WTC11 (cell line): ENCODE data around the gene CCNA2. TPM values are rescaled to one million over a fixed set of nuclear protein-coding genes. Genes with fewer than 3 reads are reported as not detected.

Experiments
- AR ChIP-seq: fragments of 250-450 bp; sonication (Bioruptor Pico); IDR thresholded peaks from 2 replicates; pipeline ENCODE4 v1.9.0; 2021; ENCODE audit warnings: mild to moderate bottlenecking
- ARID4B ChIP-seq: sonication (generic); formaldehyde crosslinking; IDR thresholded peaks from 2 replicates; pipeline ENCODE4 v1.8.0; 2023; ENCODE audit warnings: missing genetic modification reagents, mild to moderate bottlenecking, borderline replicate concordance
- ESRRA ChIP-seq: sonication (generic); formaldehyde crosslinking; IDR thresholded peaks from 2 replicates; pipeline ENCODE4 v1.8.1; 2022; ENCODE audit warnings: mild to moderate bottlenecking, missing genetic modification reagents, borderline replicate concordance
- ETV6 ChIP-seq: sonication (generic); formaldehyde crosslinking; IDR thresholded peaks from 2 replicates; pipeline ENCODE4 v1.8.1; 2022; ENCODE audit warnings: mild to moderate bottlenecking, missing genetic modification reagents
- FOXK1 ChIP-seq: sonication (generic); formaldehyde crosslinking; IDR thresholded peaks from 2 replicates; pipeline ENCODE4 v1.8.0; 2022; ENCODE audit warnings: mild to moderate bottlenecking, moderate library complexity, missing genetic modification reagents
- GABPB1 ChIP-seq: sonication (generic); formaldehyde crosslinking; IDR thresholded peaks from 2 replicates; pipeline ENCODE4 v1.8.1; 2023; ENCODE audit warnings: mild to moderate bottlenecking, missing genetic modification reagents
- KAT7 ChIP-seq: sonication (generic); formaldehyde crosslinking; IDR thresholded peaks from 2 replicates; pipeline ENCODE4 v1.8.1; 2023; ENCODE audit warnings: missing genetic modification reagents, mild to moderate bottlenecking, borderline replicate concordance
- RELA ChIP-seq: sonication (generic); formaldehyde crosslinking; IDR thresholded peaks from 2 replicates; pipeline ENCODE4 v1.8.1; 2022; ENCODE audit warnings: missing genetic modification reagents, mild to moderate bottlenecking, borderline replicate concordance
- SMAD4 ChIP-seq: sonication (generic); formaldehyde crosslinking; IDR thresholded peaks from 2 replicates; pipeline ENCODE4 v1.8.0; 2022; ENCODE audit warnings: mild to moderate bottlenecking, missing genetic modification reagents
- ZBTB21 ChIP-seq: sonication (generic); formaldehyde crosslinking; IDR thresholded peaks from 2 replicates; pipeline ENCODE4 v1.8.1; 2023; ENCODE audit warnings: mild to moderate bottlenecking, missing genetic modification reagents, borderline replicate concordance
- ZMAT4 ChIP-seq: fragments of 250-450 bp; sonication (Bioruptor Pico); IDR thresholded peaks from 2 replicates; pipeline ENCODE4 v1.9.0; 2021; ENCODE audit warnings: mild to moderate bottlenecking
- ZNF121 ChIP-seq: sonication (generic); formaldehyde crosslinking; IDR thresholded peaks from 2 replicates; pipeline ENCODE4 v1.8.0; 2023; ENCODE audit warnings: missing genetic modification reagents
- ZNF232 ChIP-seq: sonication (generic); formaldehyde crosslinking; IDR thresholded peaks from 2 replicates; pipeline ENCODE4 v1.8.0; 2022; ENCODE audit warnings: mild to moderate bottlenecking, missing genetic modification reagents
- ZNF396 ChIP-seq: fragments of 250-450 bp; sonication (Bioruptor Pico); IDR thresholded peaks from 2 replicates; pipeline ENCODE4 v1.8.0; 2021; ENCODE audit warnings: mild to moderate bottlenecking, moderate library complexity, borderline replicate concordance
- ZNF416 ChIP-seq: fragments of 250-450 bp; sonication (Bioruptor Pico); IDR thresholded peaks from 2 replicates; pipeline ENCODE4 v1.9.0; 2021; ENCODE audit warnings: mild to moderate bottlenecking, inconsistent platforms
- ZNF423 ChIP-seq: fragments of 250-450 bp; sonication (Bioruptor Pico); IDR thresholded peaks from 2 replicates; pipeline ENCODE4 v2.1.2; 2022; ENCODE audit warnings: mild to moderate bottlenecking, moderate library complexity
- total RNA-seq: library from RNA; stranded (reverse); gene quantifications from 3 replicates; pipeline ENCODE4 v1.2.3, GENCODE V29; 2021
- TF ChIP-seq, protein P1 (sequence below): fragments of 200-600 bp; IDR thresholded peaks from 2 replicates; pipeline ENCODE4 v1.8.0; 2022; ENCODE audit warnings: antibody characterized with exemption

Gene CCNA2
- total RNA-seq, 1 experiment from 2014 or later: 95.1 TPM

GRCh38 chr4:121823505-121824170 lies at the start of gene CCNA2 (continued):
- TF ChIP-seq, protein P1, sequence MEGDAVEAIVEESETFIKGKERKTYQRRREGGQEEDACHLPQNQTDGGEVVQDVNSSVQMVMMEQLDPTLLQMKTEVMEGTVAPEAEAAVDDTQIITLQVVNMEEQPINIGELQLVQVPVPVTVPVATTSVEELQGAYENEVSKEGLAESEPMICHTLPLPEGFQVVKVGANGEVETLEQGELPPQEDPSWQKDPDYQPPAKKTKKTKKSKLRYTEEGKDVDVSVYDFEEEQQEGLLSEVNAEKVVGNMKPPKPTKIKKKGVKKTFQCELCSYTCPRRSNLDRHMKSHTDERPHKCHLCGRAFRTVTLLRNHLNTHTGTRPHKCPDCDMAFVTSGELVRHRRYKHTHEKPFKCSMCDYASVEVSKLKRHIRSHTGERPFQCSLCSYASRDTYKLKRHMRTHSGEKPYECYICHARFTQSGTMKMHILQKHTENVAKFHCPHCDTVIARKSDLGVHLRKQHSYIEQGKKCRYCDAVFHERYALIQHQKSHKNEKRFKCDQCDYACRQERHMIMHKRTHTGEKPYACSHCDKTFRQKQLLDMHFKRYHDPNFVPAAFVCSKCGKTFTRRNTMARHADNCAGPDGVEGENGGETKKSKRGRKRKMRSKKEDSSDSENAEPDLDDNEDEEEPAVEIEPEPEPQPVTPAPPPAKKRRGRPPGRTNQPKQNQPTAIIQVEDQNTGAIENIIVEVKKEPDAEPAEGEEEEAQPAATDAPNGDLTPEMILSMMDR: no peak
- TF ChIP-seq AR (CRISPR knock-in tag) (no peak), ESRRA (no peak), ZMAT4 (CRISPR knock-in tag) (no peak), ETV6 (CRISPR knock-in tag) (peak; percentile 81; the same call in 1 of the 2 replicates), ZBTB21 (CRISPR knock-in tag) (0 out of 2 replicates have a peak, but pooled peaks have one; percentile 57), ZNF121 (CRISPR knock-in tag) (no peak), ZNF396 (CRISPR knock-in tag) (no peak), FOXK1 (CRISPR knock-in tag) (peak; percentile 98), GABPB1 (CRISPR knock-in tag) (peak; percentile 75; the same call in 1 of the 2 replicates), RELA (0 out of 2 replicates have a peak, but pooled peaks have one; percentile 59), ARID4B (CRISPR knock-in tag) (0 out of 2 replicates have a peak, but pooled peaks have one; percentile 69), SMAD4 (CRISPR knock-in tag) (no peak), ZNF423 (CRISPR knock-in tag) (no peak), ZNF232 (peak; percentile 74; the same call in 1 of the 2 replicates), KAT7 (peak; percentile 77; the same call in 1 of the 2 replicates), ZNF416 (CRISPR knock-in tag) (no peak)
